CD14-positive monocyte (primary cell): ENCODE data around the gene DLGAP3. TPM values are rescaled to one million over a fixed set of nuclear protein-coding genes. Genes with fewer than 3 reads are reported as not detected.

Experiments used
- DNase-seq, 3 donors: peaks; one replicate each; pipeline ENCODE4 v3.0.0-alpha.2; 2011 to 2022
- H2AFZ ChIP-seq: 2 replicates; pipeline ENCODE4 v1.6.0; 2012; ENCODE audit warnings: mild to moderate bottlenecking, low read depth, low read length, inconsistent platforms; ENCODE audit not compliant: insufficient read depth, poor library complexity, severe bottlenecking
- H3K27ac ChIP-seq, 2 donors: 1 replicate in 1 of 2; 2 replicates in 1 of 2; pipeline ENCODE4 v1.5.1; 2012 to 2013; ENCODE audit warnings: low read length in 2 of 2, control low read depth in 1 of 2, inconsistent platforms in 1 of 2, low read depth in 1 of 2, mild to moderate bottlenecking in 1 of 2
- H3K27me3 ChIP-seq, 2 donors: one replicate each; pipeline versions ENCODE4 v1.6.0 to v1.6.1; 2011 to 2013; ENCODE audit warnings: low read length in 2 of 2; ENCODE audit not compliant: control insufficient read depth in 2 of 2, insufficient read depth in 2 of 2
- H3K36me3 ChIP-seq, 2 donors: replicated peaks in 1 of 2; 1 replicate in 1 of 2; 2 replicates in 1 of 2; pipeline versions ENCODE4 v1.5.1 to v1.6.1; 2012 to 2013; ENCODE audit warnings: low read length in 2 of 2, control low read depth in 1 of 2, inconsistent platforms in 1 of 2, mild to moderate bottlenecking in 1 of 2; ENCODE audit not compliant: insufficient read depth in 2 of 2, control insufficient read depth in 1 of 2
- H3K4me1 ChIP-seq, 2 donors: 1 replicate in 1 of 2; 2 replicates in 1 of 2; pipeline versions ENCODE4 v1.5.1 to v1.6.1; 2012 to 2013; ENCODE audit warnings: low read length in 2 of 2, control low read depth in 1 of 2, inconsistent platforms in 1 of 2, mild to moderate bottlenecking in 1 of 2, moderate library complexity in 1 of 2; ENCODE audit not compliant: insufficient read depth in 2 of 2, control insufficient read depth in 1 of 2
- H3K4me2 ChIP-seq: replicated peaks from 2 replicates; pipeline ENCODE3; 2012; ENCODE audit warnings: low read length, moderate library complexity, mild to moderate bottlenecking; ENCODE audit not compliant: poor library complexity, severe bottlenecking; ENCODE audit errors: extremely low read depth
- H3K4me3 ChIP-seq, 3 experiments: fragments of 200-600 bp in 1 of 3; sonication (generic) in 1 of 3; replicated peaks in 1 of 3; 1 replicate in 2 of 3; 2 replicates in 1 of 3; pipeline ENCODE4 v1.5.1; 2011 to 2013; ENCODE audit warnings: low read length in 3 of 3, mild to moderate bottlenecking in 3 of 3, control low read depth in 2 of 3, low read depth in 2 of 3, inconsistent platforms in 1 of 3, moderate library complexity in 1 of 3
- H3K79me2 ChIP-seq: 2 replicates; pipeline ENCODE4 v1.6.0; 2012; ENCODE audit warnings: mild to moderate bottlenecking, control low read depth, inconsistent platforms, low read length, moderate library complexity; ENCODE audit not compliant: insufficient read depth
- H3K9ac ChIP-seq: 2 replicates; pipeline ENCODE4 v1.6.0; 2017; ENCODE audit warnings: low read length, mild to moderate bottlenecking; ENCODE audit not compliant: insufficient read depth, poor library complexity, severe bottlenecking
- H3K9me3 ChIP-seq, 2 donors: replicated peaks in 1 of 2; 1 replicate in 1 of 2; 2 replicates in 1 of 2; pipeline versions ENCODE4 v1.5.1 to v1.6.1; 2012 to 2013; ENCODE audit warnings: low read length in 2 of 2, control low read depth in 1 of 2; ENCODE audit not compliant: control insufficient read depth in 1 of 2, insufficient read depth in 1 of 2
- H4K20me1 ChIP-seq: 2 replicates; pipeline ENCODE4 v1.6.0; 2012; ENCODE audit warnings: mild to moderate bottlenecking, low read length, control low read depth, moderate library complexity; ENCODE audit not compliant: insufficient read depth
- H3K27ac Mint-ChIP-seq, 7 donors: one replicate each; pipeline ENCODE4 v1.8.0; 2020; ENCODE audit warnings: mild to moderate bottlenecking in 7 of 7, mixed read lengths in 7 of 7, moderate library complexity in 6 of 7, inconsistent platforms in 2 of 7
- H3K27me3 Mint-ChIP-seq, 3 donors: one replicate each; pipeline ENCODE4 v1.8.0; 2021 to 2022; ENCODE audit warnings: low read depth in 3 of 3, mild to moderate bottlenecking in 3 of 3, mixed read lengths in 3 of 3, moderate library complexity in 3 of 3, inconsistent platforms in 1 of 3
- H3K36me3 Mint-ChIP-seq, 2 donors: one replicate each; pipeline ENCODE4 v1.8.0; 2020; ENCODE audit warnings: mixed read lengths in 2 of 2, inconsistent platforms in 1 of 2, mild to moderate bottlenecking in 1 of 2
- H3K4me1 Mint-ChIP-seq: one replicate; pipeline ENCODE4 v1.8.0; 2020; ENCODE audit warnings: mild to moderate bottlenecking, mixed read lengths
- H3K4me3 Mint-ChIP-seq, 2 donors: one replicate each; pipeline ENCODE4 v1.8.0; 2020; ENCODE audit warnings: mild to moderate bottlenecking in 2 of 2, mixed read lengths in 2 of 2, moderate library complexity in 1 of 2
- H3K9me3 Mint-ChIP-seq, 7 donors: one replicate each; pipeline ENCODE4 v1.8.0; 2020 to 2022; ENCODE audit warnings: mixed read lengths in 7 of 7, mild to moderate bottlenecking in 6 of 7, moderate library complexity in 6 of 7, inconsistent platforms in 2 of 7
- WGBS: methylation state at CpG from one replicate; pipeline ENCODE4 v1.1.5; 2013; ENCODE audit warnings: missing lambda C conversion rate; ENCODE audit not compliant: insufficient coverage; 5-methylcytosine and 5-hydroxymethylcytosine counted together
- intact Hi-C, 2 donors: fragments of 100-400 bp; cut with micrococcal nuclease; formaldehyde crosslinking; loops; one replicate each; pipeline versions ENCODE4 v1.15.0 to v1.15.1; 2023
- polyA plus RNA-seq, 3 donors: library from polyadenylated mRNA; depleted of rRNA in 1 of 3; unstranded in 2 of 3; stranded (reverse) in 1 of 3; fragments of 300-500 nt in 2 of 3; fragments of >200 nt in 1 of 3; fragmentation: Illumina TruSeq in 2 of 3; gene quantifications; 1 replicate in 2 of 3; 2 replicates in 1 of 3; pipeline ENCODE4 v1.2.3, GENCODE V29; 2012 to 2021
- TF ChIP-seq, protein P1 (sequence below): fragments of 200-600 bp; IDR thresholded peaks from one replicate; pipeline ENCODE4 v1.8.0; 2022; ENCODE audit warnings: antibody characterized with exemption, mild to moderate bottlenecking

Gene DLGAP3
- polyA plus RNA-seq, 3 donors, result 0.10 to 0.56 (median 0.16) TPM

DNA sequence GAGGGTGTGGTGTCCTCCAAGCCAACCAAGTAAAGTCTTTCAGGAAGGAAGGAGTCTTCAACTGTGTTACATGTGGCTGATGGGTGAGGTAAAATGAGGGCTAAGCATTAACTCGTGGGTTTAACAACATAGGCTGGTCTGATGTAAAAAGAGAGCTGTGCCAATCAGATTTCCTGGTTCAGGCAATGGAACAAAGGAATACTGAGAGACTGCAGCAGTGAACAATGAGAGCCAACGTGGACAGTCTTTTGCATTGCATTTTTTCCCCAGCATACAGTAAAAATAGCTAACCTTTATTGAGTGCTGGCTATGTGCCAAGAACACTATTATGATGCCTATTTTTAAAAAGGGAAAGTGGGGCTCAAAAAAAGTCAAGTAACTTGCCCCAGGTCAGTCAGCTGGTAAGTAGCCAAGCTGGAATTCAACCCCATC, 31.1 kb downstream of the DLGAP3 start:
- WGBS, result 50% methylated on average over 1 of the region's 2 CpGs
- no peak overlapping the region for H3K27ac Mint-ChIP-seq
- Histone ChIP-seq H3K9me3 (peaks cover 1 to 4% of the 10 kb centered on the region in 2 donors), H3K4me3 (no peak overlapping the region), H4K20me1 (no peaks in the 10 kb centered on the region), H3K9ac (no peak overlapping the region), H3K4me2 (no peak overlapping the region), H3K79me2 (no peaks in the 10 kb centered on the region), H2AFZ (no peak overlapping the region), H3K36me3 (no peaks in the 10 kb centered on the region), H3K4me1 (no peaks in the 10 kb centered on the region), H3K27me3 (peaks cover 0 to 3% of the 10 kb centered on the region in 2 donors), H3K27ac (no peak overlapping the region)
- TF ChIP-seq, protein P1, sequence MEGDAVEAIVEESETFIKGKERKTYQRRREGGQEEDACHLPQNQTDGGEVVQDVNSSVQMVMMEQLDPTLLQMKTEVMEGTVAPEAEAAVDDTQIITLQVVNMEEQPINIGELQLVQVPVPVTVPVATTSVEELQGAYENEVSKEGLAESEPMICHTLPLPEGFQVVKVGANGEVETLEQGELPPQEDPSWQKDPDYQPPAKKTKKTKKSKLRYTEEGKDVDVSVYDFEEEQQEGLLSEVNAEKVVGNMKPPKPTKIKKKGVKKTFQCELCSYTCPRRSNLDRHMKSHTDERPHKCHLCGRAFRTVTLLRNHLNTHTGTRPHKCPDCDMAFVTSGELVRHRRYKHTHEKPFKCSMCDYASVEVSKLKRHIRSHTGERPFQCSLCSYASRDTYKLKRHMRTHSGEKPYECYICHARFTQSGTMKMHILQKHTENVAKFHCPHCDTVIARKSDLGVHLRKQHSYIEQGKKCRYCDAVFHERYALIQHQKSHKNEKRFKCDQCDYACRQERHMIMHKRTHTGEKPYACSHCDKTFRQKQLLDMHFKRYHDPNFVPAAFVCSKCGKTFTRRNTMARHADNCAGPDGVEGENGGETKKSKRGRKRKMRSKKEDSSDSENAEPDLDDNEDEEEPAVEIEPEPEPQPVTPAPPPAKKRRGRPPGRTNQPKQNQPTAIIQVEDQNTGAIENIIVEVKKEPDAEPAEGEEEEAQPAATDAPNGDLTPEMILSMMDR, result no peak
- intact Hi-C loops, result no loop called here
- H3K36me3 Mint-ChIP-seq, result no peaks in the 10 kb centered on the region
- peaks cover 17 to 24% (median 18%) of the 10 kb centered on the region in 3 donors for H3K27me3 Mint-ChIP-seq
- no peaks in the 10 kb centered on the region for H3K4me1 Mint-ChIP-seq
- no peak for DNase-seq
- no peak overlapping the region for H3K4me3 Mint-ChIP-seq
- peaks cover 0 to 7% (median 3%) of the 10 kb centered on the region in 7 donors for H3K9me3 Mint-ChIP-seq

DNA sequence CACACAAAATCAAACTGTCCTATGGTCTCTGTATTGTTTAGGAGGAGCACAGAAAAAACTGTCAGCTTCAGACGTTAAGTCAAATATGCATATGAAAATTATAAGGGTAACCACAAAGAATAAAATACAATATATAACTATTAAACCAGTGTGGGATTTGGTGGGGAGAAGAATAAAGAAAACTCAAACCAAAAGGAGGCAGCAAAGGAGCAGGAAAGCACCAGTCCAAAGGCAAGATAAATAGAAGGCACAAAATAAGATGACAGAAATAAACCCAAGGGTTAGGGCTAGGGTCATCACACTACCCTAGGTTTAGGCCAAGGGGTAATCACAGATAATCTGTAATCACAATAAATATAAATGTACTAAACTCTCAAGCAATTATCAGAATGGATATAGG, 32.8 kb downstream of the DLGAP3 start:
- H2AFZ ChIP-seq, result no peak overlapping the region
- peaks cover 8 to 21% (median 15%) of the 10 kb centered on the region in 7 donors for H3K9me3 Mint-ChIP-seq
- no peak overlapping the region for H3K27ac ChIP-seq
- H3K27me3 Mint-ChIP-seq, result peaks cover 12 to 17% (median 14%) of the 10 kb centered on the region in 3 donors
- WGBS, result no CpG with 5 or more reads among the region's 1 CpG
- H3K4me1 ChIP-seq, result no peaks in the 10 kb centered on the region
- H3K9me3 ChIP-seq, result peaks cover 13 to 19% of the 10 kb centered on the region in 2 donors
- no peaks in the 10 kb centered on the region for H4K20me1 ChIP-seq
- H3K27me3 ChIP-seq, result peaks cover 0 to 3% of the 10 kb centered on the region in 2 donors
- intact Hi-C loops, result no loop called here
- no peak overlapping the region for H3K9ac ChIP-seq
- no peaks in the 10 kb centered on the region for H3K36me3 ChIP-seq
- no peaks in the 10 kb centered on the region for H3K4me1 Mint-ChIP-seq
- H3K36me3 Mint-ChIP-seq, result no peaks in the 10 kb centered on the region
- no peaks in the 10 kb centered on the region for H3K79me2 ChIP-seq
- no peak overlapping the region for H3K4me3 ChIP-seq
- TF ChIP-seq, protein P1, result no peak
- DNase-seq, result no peak
- no peak overlapping the region for H3K4me3 Mint-ChIP-seq
- no peak overlapping the region for H3K4me2 ChIP-seq
- no peak overlapping the region for H3K27ac Mint-ChIP-seq
